H1 (cell line): ENCODE measurements around the gene EOGT. TPM values are rescaled to one million over a fixed set of nuclear protein-coding genes. Genes with fewer than 3 reads are reported as not detected.

Source experiments
- CTCF ChIA-PET: fragments of 300-600 bp; sonication (Branson Sonifier 250); formaldehyde crosslinking; loops from one replicate; lab custom pipeline; 2021; ENCODE audit not compliant: partially characterized antibody; lab: Charles Lee
- POLR2A ChIA-PET: fragments of 300-600 bp; sonication (Branson Sonifier 250); formaldehyde crosslinking; loops from one replicate; lab custom pipeline; 2021; ENCODE audit warnings: inconsistent platforms; ENCODE audit not compliant: partially characterized antibody; lab: Charles Lee
- DNase-seq, 2 experiments: peaks; one replicate each; pipeline versions ENCODE4 v3.0.0 to v3.0.0-alpha.2; 2010 to 2022; ENCODE audit warnings: low spot score in 2 of 2, low read depth in 1 of 2, mixed read lengths in 1 of 2
- FAIRE-seq: peaks from 2 replicates; lab custom pipeline; 2011; peaks lifted over from hg19 to GRCh38; lab: Jason Lieb, UNC
- H2AFZ ChIP-seq: 2 replicates; pipeline ENCODE4 v1.8.1; 2012; ENCODE audit warnings: low read length, inconsistent platforms
- H2AK5ac ChIP-seq: 2 replicates; pipeline ENCODE4 v1.6.1; 2013; ENCODE audit warnings: low read depth, low read length
- H2BK120ac ChIP-seq: replicated peaks from 2 replicates; pipeline ENCODE3; 2013; ENCODE audit warnings: low read depth, low read length, inconsistent platforms
- H2BK12ac ChIP-seq: 2 replicates; pipeline ENCODE4 v1.6.1; 2013; ENCODE audit warnings: low read depth, low read length
- H2BK15ac ChIP-seq: 2 replicates; pipeline ENCODE4 v1.6.1; 2013; ENCODE audit warnings: low read length
- H2BK20ac ChIP-seq: 2 replicates; pipeline ENCODE4 v1.6.1; 2013; ENCODE audit warnings: low read length
- H2BK5ac ChIP-seq: 2 replicates; pipeline ENCODE4 v1.6.1; 2013; ENCODE audit warnings: low read depth, low read length
- H3K14ac ChIP-seq: 2 replicates; pipeline ENCODE4 v1.6.1; 2013; ENCODE audit warnings: inconsistent platforms; ENCODE audit not compliant: insufficient read length
- H3K18ac ChIP-seq: 2 replicates; pipeline ENCODE4 v1.6.1; 2013; ENCODE audit warnings: low read length; ENCODE audit errors: extremely low read depth
- H3K23ac ChIP-seq: 2 replicates; pipeline ENCODE4 v1.6.1; 2013; ENCODE audit warnings: inconsistent platforms; ENCODE audit not compliant: insufficient read length
- H3K23me2 ChIP-seq: 2 replicates; pipeline ENCODE4 v1.6.1; 2013; ENCODE audit warnings: low read depth, low read length
- H3K27ac ChIP-seq: 2 replicates; pipeline ENCODE4 v1.6.1; 2011; ENCODE audit warnings: low read depth, low read length, inconsistent platforms
- H3K27me3 ChIP-seq, 4 experiments: replicated peaks in 1 of 4; 1 replicate in 1 of 4; 2 replicates in 3 of 4; pipeline versions ENCODE4 v1.6.1 to v1.8.1; 2011 to 2013; ENCODE audit warnings: low read length in 3 of 4, mild to moderate bottlenecking in 3 of 4, inconsistent platforms in 2 of 4, mixed read lengths in 2 of 4, moderate library complexity in 1 of 4; ENCODE audit not compliant: control insufficient read depth in 3 of 4, insufficient read depth in 3 of 4; ENCODE audit errors: extremely low read depth in 1 of 4
- H3K36me3 ChIP-seq, 4 experiments: 2 replicates each; pipeline versions ENCODE4 v1.6.1 to v1.8.1; 2011 to 2013; ENCODE audit warnings: mild to moderate bottlenecking in 4 of 4, low read length in 3 of 4, moderate library complexity in 2 of 4, control low read depth in 1 of 4, inconsistent platforms in 1 of 4; ENCODE audit not compliant: insufficient read depth in 4 of 4, control insufficient read depth in 2 of 4
- H3K4ac ChIP-seq: replicated peaks from 2 replicates; pipeline ENCODE3; 2013; ENCODE audit warnings: low read length, low read depth, mixed read lengths, inconsistent platforms; ENCODE audit not compliant: insufficient read length
- H3K4me1 ChIP-seq, 4 experiments: replicated peaks in 1 of 4; 1 replicate in 1 of 4; 2 replicates in 3 of 4; pipeline versions ENCODE4 v1.6.1 to v1.8.1; 2011 to 2013; ENCODE audit warnings: low read length in 3 of 4, inconsistent platforms in 2 of 4, mixed read lengths in 1 of 4; ENCODE audit not compliant: insufficient read depth in 4 of 4, control insufficient read depth in 3 of 4
- H3K4me2 ChIP-seq, 2 experiments: 2 replicates each; pipeline versions ENCODE4 v1.6.1 to v1.8.1; 2011 to 2013; ENCODE audit warnings: low read depth in 2 of 2, low read length in 2 of 2, control low read depth in 1 of 2, inconsistent platforms in 1 of 2, mild to moderate bottlenecking in 1 of 2; ENCODE audit not compliant: insufficient read depth in 1 of 2
- H3K4me3 ChIP-seq, 4 experiments: fragments of 200-600, 300-600 bp in 1 of 4; sonication (generic), shearing (Covaris generic), sonication (Bioruptor Twin) in 1 of 4; 2 replicates each; pipeline versions ENCODE4 v1.5.1 to v1.8.1; 2011 to 2016; ENCODE audit warnings: low read length in 4 of 4, low read depth in 3 of 4, control low read depth in 2 of 4, inconsistent platforms in 2 of 4, mild to moderate bottlenecking in 2 of 4, mixed read lengths in 1 of 4, moderate library complexity in 1 of 4; ENCODE audit not compliant: insufficient read depth in 2 of 4; ENCODE audit errors: extremely low read depth in 1 of 4
- H3K56ac ChIP-seq: replicated peaks from 2 replicates; pipeline ENCODE3; 2013; ENCODE audit warnings: low read depth, mild to moderate bottlenecking, mixed read lengths, low read length, inconsistent platforms; ENCODE audit not compliant: insufficient read length
- H3K79me1 ChIP-seq: 2 replicates; pipeline ENCODE4 v1.6.1; 2013; ENCODE audit warnings: low read depth, low read length, control low read depth
- H3K79me2 ChIP-seq, 2 experiments: 2 replicates each; pipeline versions ENCODE4 v1.6.1 to v1.8.1; 2012 to 2013; ENCODE audit warnings: low read length in 2 of 2, mild to moderate bottlenecking in 2 of 2, inconsistent platforms in 1 of 2; ENCODE audit not compliant: insufficient read depth in 2 of 2, control insufficient read depth in 1 of 2
- H3K9ac ChIP-seq, 4 experiments: replicated peaks in 1 of 4; 1 replicate in 1 of 4; 2 replicates in 3 of 4; pipeline versions ENCODE4 v1.6.1 to v1.8.1; 2011 to 2013; ENCODE audit warnings: low read depth in 3 of 4, low read length in 3 of 4, control low read depth in 2 of 4, mild to moderate bottlenecking in 2 of 4, moderate library complexity in 2 of 4, inconsistent platforms in 1 of 4; ENCODE audit errors: extremely low read depth in 1 of 4
- H3K9me3 ChIP-seq, 2 experiments: 2 replicates each; pipeline versions ENCODE4 v1.6.1 to v1.8.1; 2012 to 2013; ENCODE audit warnings: mild to moderate bottlenecking in 2 of 2, moderate library complexity in 2 of 2, control low read depth in 1 of 2, inconsistent platforms in 1 of 2, low read depth in 1 of 2, low read length in 1 of 2, mixed read lengths in 1 of 2; ENCODE audit not compliant: insufficient read depth in 2 of 2
- H4K20me1 ChIP-seq, 2 experiments: replicated peaks in 1 of 2; 2 replicates each; pipeline versions ENCODE3 to v1.8.1; 2011 to 2013; ENCODE audit warnings: inconsistent platforms in 2 of 2, low read length in 2 of 2, mild to moderate bottlenecking in 1 of 2; ENCODE audit not compliant: insufficient read depth in 2 of 2, control insufficient read depth in 1 of 2
- H4K5ac ChIP-seq: 2 replicates; pipeline ENCODE4 v1.6.1; 2013; ENCODE audit warnings: low read length, low read depth, mixed read lengths, inconsistent platforms; ENCODE audit not compliant: insufficient read length
- H4K8ac ChIP-seq: 2 replicates; pipeline ENCODE4 v1.8.0; 2013; ENCODE audit warnings: mild to moderate bottlenecking, moderate library complexity, low read length, inconsistent platforms; ENCODE audit not compliant: insufficient read depth; ENCODE audit errors: extremely low read depth
- H4K91ac ChIP-seq: replicated peaks from 2 replicates; pipeline ENCODE3; 2013; ENCODE audit warnings: low read length, mixed read lengths, inconsistent platforms; ENCODE audit not compliant: insufficient read length
- CEBPB ChIP-seq: IDR thresholded peaks from 2 replicates; pipeline ENCODE4 v1.6.1; 2012; ENCODE audit warnings: low read depth, low read length
- CREB1 ChIP-seq: IDR thresholded peaks from 2 replicates; pipeline ENCODE4 v1.6.1; 2012; ENCODE audit warnings: inconsistent platforms
- EP300 ChIP-seq, 2 experiments: IDR thresholded peaks; 1 replicate in 1 of 2; 2 replicates in 1 of 2; pipeline ENCODE4 v1.6.1; 2011 to 2012; ENCODE audit warnings: low read depth in 2 of 2, low read length in 2 of 2, mild to moderate bottlenecking in 2 of 2, borderline replicate concordance in 1 of 2, inconsistent platforms in 1 of 2, moderate library complexity in 1 of 2
- FOSL1 ChIP-seq: IDR thresholded peaks from 2 replicates; pipeline ENCODE4 v1.6.1; 2011; ENCODE audit warnings: mild to moderate bottlenecking, low read depth, low read length, moderate library complexity; ENCODE audit not compliant: insufficient read depth
- HDAC2 ChIP-seq, 2 experiments: fragments of 300-600 bp in 1 of 2; sonication (generic) in 1 of 2; IDR thresholded peaks; 2 replicates each; pipeline ENCODE4 v1.6.1; 2011 to 2012; ENCODE audit warnings: low read depth in 2 of 2, low read length in 2 of 2, mild to moderate bottlenecking in 2 of 2, moderate library complexity in 2 of 2, borderline replicate concordance in 1 of 2, inconsistent platforms in 1 of 2
- KDM5A ChIP-seq: fragments of 200-600 bp; IDR thresholded peaks from 2 replicates; pipeline ENCODE4 v1.7.1; 2012; ENCODE audit warnings: mild to moderate bottlenecking, low read length, inconsistent platforms, mixed read lengths
- MAX ChIP-seq: IDR thresholded peaks from 2 replicates; pipeline ENCODE4 v1.6.1; 2012; ENCODE audit warnings: inconsistent platforms
- SIRT6 ChIP-seq: IDR thresholded peaks from one replicate; pipeline ENCODE4 v1.7.1; 2012; ENCODE audit warnings: low read length, inconsistent platforms
- SP4 ChIP-seq: IDR thresholded peaks from 2 replicates; pipeline ENCODE4 v1.6.1; 2012; ENCODE audit warnings: low read length, inconsistent platforms
- TAF1 ChIP-seq: IDR thresholded peaks from 2 replicates; pipeline ENCODE4 v1.6.1; 2011; ENCODE audit warnings: mild to moderate bottlenecking, low read depth, low read length
- TAF7 ChIP-seq: optimal IDR thresholded peaks from 2 replicates; pipeline ENCODE3; 2011; ENCODE audit warnings: low read depth, mild to moderate bottlenecking, inconsistent platforms, low read length, moderate library complexity, borderline replicate concordance
- TBP ChIP-seq: IDR thresholded peaks from 2 replicates; pipeline ENCODE4 v1.6.1; 2011; ENCODE audit warnings: low read depth, low read length, improper control_type of control experiment
- TEAD4 ChIP-seq: IDR thresholded peaks from 2 replicates; pipeline ENCODE4 v1.6.1; 2012; ENCODE audit warnings: low read depth, low read length, inconsistent platforms, mixed read lengths
- USF2 ChIP-seq: IDR thresholded peaks from 2 replicates; pipeline ENCODE4 v1.6.1; 2011; ENCODE audit warnings: low read length, improper control_type of control experiment
- WGBS, 2 experiments: shearing (Covaris generic) in 1 of 2; methylation state at CpG; one replicate each; pipeline versions ENCODE4 v1.1.6 to v1.1.7; 2013 to 2015; ENCODE audit warnings: low lambda C conversion rate in 2 of 2, mixed read lengths in 2 of 2, inconsistent platforms in 1 of 2, low coverage in 1 of 2, missing lambda C conversion rate in 1 of 2; ENCODE audit not compliant: insufficient replicate concordance in 2 of 2, insufficient coverage in 1 of 2, insufficient read length in 1 of 2; ENCODE audit errors: extremely low coverage in 1 of 2, missing lambda C conversion rate in 1 of 2; 5-methylcytosine and 5-hydroxymethylcytosine counted together
- polyA plus RNA-seq, 7 experiments: library from polyadenylated mRNA; depleted of rRNA in 3 of 7; stranded (reverse) in 5 of 7; unstranded in 2 of 7; fragments of >200 nt in 5 of 7; fragments of 200-250 nt in 2 of 7; gene quantifications; 1 replicate in 5 of 7; 2 replicates in 1 of 7; 4 replicates in 1 of 7; pipeline versions ENCODE4 v1.2.1 to v1.2.3, GENCODE V29; 2011 to 2013; ENCODE audit warnings: missing spikeins in 2 of 7, mixed read lengths in 2 of 7
- total RNA-seq: library from RNA; stranded (reverse); fragmentation: NEBNext Ultra II Directional; extraction: Animal tissue kit (Norgen Biotek cat#: 25700); gene quantifications from 2 replicates; pipeline ENCODE4 v1.2.1, GENCODE V29; 2021

Gene EOGT
- total and polyA plus RNA-seq, 2 of the 8 experiments (the other 6 are each of a cell fraction or from before 2014, with no cell fraction given) = 6.7 to 20.7 TPM

DNA sequence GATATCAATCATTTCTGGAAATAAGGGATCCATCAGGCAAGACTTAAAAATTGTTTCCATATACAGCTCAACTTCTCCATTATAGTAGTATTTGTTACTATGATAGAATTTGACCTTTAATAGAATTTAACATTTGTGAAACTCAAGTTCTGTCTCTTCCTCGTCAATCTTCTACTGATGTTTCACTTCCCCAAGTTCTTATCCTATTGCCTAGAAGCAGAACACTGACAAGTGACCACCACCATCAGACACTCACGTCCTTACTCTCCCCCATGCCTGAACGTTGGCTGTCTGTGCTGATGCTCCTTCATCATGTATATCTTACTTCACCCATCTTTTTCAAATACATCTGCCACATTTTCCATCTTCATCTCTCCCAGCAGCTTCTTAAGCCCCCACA is 54.6 kb downstream of the EOGT start:
- POLR2A ChIA-PET = no interaction called here
- no peak for DNase-seq
- TF ChIP-seq TAF7 (no peak), CREB1 (no peak), TBP (no peak), MAX (no peak), HDAC2 (IDR thresholded peaks at IDR 0.05; ENCODE audit: borderline replicate concordance in 1 of 2, low read depth in 2 of 2, low read length in 2 of 2) (no peak), TEAD4 (no peak), SP4 (no peak), SIRT6 (no peak), EP300 (IDR thresholded peaks at IDR 0.05; ENCODE audit: borderline replicate concordance in 1 of 2, low read depth in 2 of 2, low read length in 2 of 2) (no peak), TAF1 (no peak), CEBPB (no peak), FOSL1 (no peak), KDM5A (no peak), USF2 (no peak)

More for the DNA sequence above, 54.6 kb downstream of the EOGT start:
- CTCF ChIA-PET = interaction anchor here (0.6 to 1.1 kb wide), 2 partner anchors 13 to 80 kb away, joined by 3 to 8 read pairs; no protein-coding TSS in a partner anchor
- FAIRE-seq = no peak
- H4K5ac ChIP-seq = no peak overlapping the region
- no peak overlapping the region for H3K18ac ChIP-seq
- no peak overlapping the region for H3K4me2 ChIP-seq
- H2BK20ac ChIP-seq = no peak overlapping the region
- H3K36me3 ChIP-seq = no peaks in the 10 kb centered on the region
- no peak overlapping the region for H2BK120ac ChIP-seq
- H3K27ac ChIP-seq = no peak overlapping the region
- H4K8ac ChIP-seq = no peak overlapping the region
- no peak overlapping the region for H3K56ac ChIP-seq
- H4K91ac ChIP-seq = no peak overlapping the region
- WGBS, 2 experiments = 76% methylated on average over 3 of the region's 3 CpGs; no CpG with 5 or more reads in 1 of the 2 experiments
- no peaks in the 10 kb centered on the region for H3K23me2 ChIP-seq
- no peak overlapping the region for H3K9ac ChIP-seq
- no peak overlapping the region for H2BK15ac ChIP-seq
- no peak overlapping the region for H3K4me3 ChIP-seq
- no peak overlapping the region for H2BK5ac ChIP-seq
- H3K9me3 ChIP-seq = no peaks in the 10 kb centered on the region
- no peaks in the 10 kb centered on the region for H3K27me3 ChIP-seq
- H3K23ac ChIP-seq = no peak overlapping the region
- H3K4me1 ChIP-seq = peaks cover 0 to 1% (median under 1%) of the 10 kb centered on the region in 4 experiments; a peak in 2 of 7 replicates
- H4K20me1 ChIP-seq = no peaks in the 10 kb centered on the region
- H3K79me1 ChIP-seq = no peaks in the 10 kb centered on the region
- no peak overlapping the region for H3K14ac ChIP-seq
- no peak overlapping the region for H3K4ac ChIP-seq
- H3K79me2 ChIP-seq = no peaks in the 10 kb centered on the region
- no peak overlapping the region for H2BK12ac ChIP-seq
- H2AK5ac ChIP-seq = no peak overlapping the region
- H2AFZ ChIP-seq = no peak overlapping the region
